ENCODE data around the gene C5AR2.
"Not testable (repeated sequence)": the region's sequence is repeated elsewhere in the genome, so short reads cannot be mapped to it uniquely, and the experiment has no call there.

The C5AR2 gene

DNA sequence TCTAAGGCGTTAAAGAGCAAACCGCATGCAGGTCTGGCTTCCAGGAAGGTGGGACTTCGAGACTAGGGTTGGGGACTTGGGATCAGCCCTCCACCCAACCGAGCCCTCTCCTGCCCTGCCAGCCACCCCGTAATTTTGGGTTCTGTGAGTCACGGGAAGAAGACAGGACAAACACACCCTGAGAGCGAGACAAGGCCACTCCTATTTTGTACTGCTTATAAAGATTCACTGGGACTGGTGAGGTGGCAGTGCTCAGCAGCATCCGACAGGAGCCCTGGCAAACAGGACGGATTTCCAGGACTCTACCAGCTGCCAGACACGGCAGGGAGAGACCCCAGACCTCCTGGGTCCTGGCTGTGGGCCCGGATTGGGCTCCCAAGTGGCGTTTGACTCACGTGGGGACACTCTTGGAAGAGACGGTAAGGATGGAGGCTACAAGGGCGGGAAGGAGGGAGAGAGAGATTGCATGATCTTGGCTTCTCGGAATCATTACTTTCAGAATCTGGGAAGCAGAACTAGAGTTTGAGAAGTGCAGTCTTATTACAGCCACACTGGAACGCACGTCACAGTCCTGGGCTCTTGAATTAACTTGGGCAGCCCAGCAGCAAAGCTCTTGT, at the start of gene C5AR2:
TSS of gene C5AR2 (plus strand) at position 245 of the 617 bp plus-strand sequence. CDS start 8,625 bp downstream, outside the sequence.
- DNase-seq (ENCODE audit: low read depth): no peak

DNA sequence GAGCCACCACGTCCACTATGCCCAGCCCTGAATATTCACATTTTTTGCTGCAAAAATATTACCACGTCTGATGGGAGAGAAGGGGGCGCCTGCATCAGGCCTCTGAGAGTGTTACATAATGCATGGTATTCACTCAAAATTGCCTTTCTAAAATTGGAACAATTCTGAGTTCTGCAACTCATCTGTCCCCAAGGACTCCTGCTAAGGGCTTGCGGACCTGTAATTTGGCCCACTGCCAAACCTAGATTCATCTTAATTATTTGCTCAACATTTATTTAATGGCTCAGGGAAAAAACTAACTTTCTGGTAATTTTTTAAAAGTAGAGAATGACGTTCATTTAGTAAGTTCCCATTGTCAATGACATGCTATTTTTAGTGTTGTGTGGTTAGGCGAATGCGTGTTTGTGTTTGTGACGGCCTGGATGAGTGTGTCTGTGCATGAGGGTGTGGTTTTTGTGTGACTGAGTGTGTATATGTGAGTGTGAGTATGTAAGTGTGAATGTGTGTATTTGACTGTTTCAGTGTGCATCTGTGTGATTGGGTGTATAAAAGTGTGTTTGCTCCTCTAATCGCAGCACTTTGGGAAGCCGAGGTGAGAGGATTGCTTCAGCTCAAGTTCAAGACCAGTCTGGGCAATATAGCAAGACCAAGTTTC, 48.4 kb upstream of the C5AR2 start:
- no peak for DNase-seq (ENCODE audit: low read depth)

DNA sequence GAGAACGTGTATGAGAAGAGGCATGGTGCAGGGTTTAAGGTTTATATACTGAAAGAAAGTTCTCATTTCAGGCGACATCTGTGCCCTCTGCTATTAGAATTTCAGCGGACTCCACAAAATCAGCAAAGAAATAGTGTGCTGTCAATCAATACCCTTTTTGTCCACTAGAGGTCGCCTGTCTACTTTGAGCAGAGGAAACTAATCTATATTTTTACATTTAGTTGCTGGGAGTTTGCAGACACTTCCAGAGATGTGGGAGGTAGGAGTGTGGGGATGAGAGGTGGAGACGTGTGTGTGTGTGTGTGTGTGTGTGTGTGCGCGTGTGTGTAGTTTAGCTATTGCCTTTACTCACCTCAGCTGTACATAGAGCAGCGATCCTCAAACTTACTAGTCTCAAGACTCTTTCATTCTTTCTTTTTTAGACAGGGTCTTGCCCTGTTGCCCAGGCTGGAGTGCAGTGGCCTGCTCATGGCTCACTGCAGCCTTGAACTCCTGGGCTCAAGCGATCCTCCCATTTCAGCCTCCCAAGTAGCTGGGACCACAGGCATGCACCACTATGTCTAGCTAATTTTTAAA, 47.6 kb upstream of the C5AR2 start:
- peak; percentile 73 for DNase-seq (ENCODE audit: low read depth)

DNA sequence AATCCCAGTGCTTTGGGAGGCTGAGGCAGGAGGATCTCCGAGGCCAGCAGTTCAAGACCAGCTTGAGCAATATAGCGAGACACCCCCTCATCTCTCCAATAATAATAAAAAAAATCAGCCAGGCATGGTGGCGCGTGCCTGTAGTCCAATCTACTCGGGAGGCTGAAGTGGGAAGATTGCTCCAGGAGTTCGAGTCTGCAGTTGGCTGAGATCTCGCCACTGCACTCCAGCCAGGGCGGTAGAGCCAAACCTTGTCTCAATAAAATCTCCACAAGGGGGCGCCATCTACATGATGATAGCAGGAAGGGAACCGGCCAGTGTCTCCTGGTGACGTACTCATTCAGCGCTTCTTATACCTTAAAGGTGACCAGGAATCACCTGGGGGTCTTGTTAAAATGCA, 35.9 kb upstream of the C5AR2 start:
- DNase-seq (ENCODE audit: low read depth): peak; percentile 69

DNA sequence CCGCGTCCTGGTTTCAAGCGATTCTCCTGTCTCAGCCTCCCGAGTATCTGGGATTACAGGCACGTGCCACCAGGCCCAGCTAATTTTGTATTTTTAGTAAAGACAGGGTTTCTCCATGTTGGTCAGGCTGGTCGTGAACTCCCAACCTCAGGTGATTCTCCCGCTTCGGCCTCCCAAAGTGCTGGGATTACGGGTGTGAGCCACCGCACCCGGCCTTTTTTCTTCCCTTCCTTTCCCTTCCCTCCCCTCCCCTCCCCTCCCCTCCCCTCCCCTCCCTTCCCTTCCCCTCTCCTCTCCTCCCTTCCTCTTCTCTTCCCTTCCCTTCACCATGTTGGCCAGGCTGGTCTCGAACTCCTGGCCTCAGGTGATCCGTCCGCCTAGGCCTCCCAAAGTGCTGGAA, 31.1 kb upstream of the C5AR2 start:
- DNase-seq (ENCODE audit: low read depth): not testable (repeated sequence)

DNA sequence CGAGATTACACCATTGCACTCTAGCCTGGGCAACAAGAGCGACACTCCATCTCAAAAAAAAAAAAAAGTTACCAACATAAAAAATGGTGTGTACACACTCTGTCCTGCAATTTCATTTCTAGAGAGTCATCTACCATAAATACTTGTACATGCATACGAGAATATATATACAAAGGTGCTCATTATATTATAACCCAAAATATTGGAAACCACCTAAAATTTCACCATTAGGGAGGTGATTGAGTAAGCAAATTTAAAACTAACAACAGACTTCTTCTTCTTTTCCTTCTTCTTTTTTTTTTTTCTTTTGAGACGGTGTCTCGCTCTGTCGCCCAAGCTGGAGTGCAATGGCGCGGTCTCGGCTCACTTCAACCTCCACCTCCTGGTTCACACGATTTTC, 29.7 kb upstream of the C5AR2 start:
- DNase-seq (ENCODE audit: low read depth): no peak

DNA sequence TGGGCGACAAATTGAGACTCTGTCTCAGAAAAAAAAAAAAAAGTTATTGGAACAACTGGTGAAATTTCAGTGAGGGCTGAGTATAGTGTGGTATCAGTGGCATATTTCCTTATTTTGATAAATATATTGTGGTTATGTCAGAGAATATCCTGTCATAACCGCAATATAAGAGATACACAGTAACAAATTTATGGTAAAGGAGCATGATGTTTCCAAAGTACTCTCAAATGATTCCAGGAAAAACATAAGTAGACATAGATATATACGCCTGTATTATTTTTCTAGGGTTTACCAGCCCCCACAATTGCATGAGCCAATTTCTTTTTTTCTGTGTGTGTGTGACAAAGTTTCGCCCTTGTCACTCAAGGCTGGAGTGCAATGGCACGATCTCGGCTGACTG, 28.0 kb upstream of the C5AR2 start:
- no peak for DNase-seq (ENCODE audit: low read depth)

DNA sequence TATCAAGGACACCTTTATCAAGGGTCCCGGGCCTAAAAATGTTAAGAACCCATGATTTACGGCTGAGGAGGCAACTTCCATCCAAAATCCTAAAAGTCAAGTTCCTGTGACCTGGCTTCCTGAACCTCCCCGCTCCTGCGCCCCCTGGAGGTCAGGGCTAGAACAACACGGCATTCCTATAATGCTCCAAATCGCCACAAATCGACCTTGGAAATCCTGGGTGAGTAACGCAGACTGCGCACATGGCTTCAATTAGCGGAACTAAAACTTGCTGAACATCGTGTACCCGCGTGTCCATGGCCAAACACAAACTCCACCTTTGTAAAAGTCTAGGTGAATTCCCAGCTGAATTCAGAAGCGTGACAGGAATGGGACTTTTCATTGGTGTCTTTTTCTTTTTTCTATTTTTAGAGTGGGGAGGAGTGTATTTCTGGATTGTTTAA, 26.6 kb upstream of the C5AR2 start:
- DNase-seq (ENCODE audit: low read depth): peak; percentile 85

DNA sequence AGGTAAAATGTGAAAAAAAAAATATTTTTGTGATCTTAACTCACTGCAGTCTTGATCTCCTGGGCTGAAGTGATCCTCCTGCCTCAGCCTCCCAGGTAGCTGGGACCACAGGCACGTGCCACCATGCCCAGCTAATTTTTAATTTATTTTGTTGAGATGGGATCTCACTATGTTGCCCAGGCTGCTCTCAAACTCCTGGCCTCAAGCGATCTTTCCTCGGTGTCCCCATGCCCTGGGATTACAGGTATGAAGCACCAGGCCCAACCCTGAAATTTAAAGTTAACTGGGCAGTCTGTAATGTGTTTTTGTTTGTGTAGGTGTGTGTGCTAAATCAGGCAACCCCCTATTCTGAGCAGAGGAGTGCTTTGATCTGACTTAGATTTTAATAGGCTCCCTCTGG, 25.7 kb upstream of the C5AR2 start:
- no peak for DNase-seq (ENCODE audit: low read depth)

DNA sequence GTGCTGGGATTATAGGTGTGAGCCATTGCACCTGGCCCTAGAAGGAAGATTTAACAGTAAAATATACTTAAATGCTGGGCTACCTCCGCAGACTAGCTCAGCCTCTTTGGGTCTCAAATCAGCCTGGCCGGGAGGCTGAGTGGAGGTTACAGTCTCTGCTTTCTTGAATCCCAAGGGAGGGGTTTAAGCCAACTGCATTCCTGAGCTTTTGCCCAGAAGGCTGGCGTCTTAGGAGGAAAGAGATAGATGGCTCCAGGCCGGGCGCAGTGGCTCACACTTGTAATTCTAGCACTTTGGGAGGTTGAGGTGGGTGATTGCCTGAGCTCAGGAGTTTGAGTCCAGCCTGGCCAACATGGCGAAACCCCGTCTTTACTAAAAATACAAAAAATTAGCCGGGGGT, 22.9 kb upstream of the C5AR2 start:
- peak; percentile 29 for DNase-seq (ENCODE audit: low read depth)

GRCh38 chr19:47309608-47310007, 22.4 kb upstream of the C5AR2 start, which contains the start of gene C5AR1:
Gene C5AR1, plus strand, starts transcription at chr19:47309861. Its CDS starts 35 bp downstream, at chr19:47309896.
- DNase-seq (ENCODE audit: low read depth): no peak

DNA sequence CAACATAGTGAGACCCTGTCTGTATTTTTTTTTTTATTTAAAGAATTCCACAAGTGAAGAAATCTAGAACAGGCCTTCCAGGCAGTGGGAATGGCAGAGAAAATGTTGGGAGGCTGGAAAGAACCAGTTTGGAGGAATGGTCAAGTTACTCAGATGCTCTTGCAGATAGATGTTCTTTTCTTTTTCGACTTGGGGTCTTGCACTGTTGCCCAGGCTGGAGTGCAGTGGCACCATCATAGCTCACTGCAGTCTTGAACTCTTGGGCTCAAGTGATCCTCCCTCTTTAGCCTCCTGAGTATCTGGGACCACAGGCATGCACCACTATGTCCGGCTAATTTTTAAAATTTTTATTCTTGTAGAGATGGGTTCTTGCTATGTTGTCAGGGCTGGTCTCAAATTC, 21.7 kb upstream of the C5AR2 start:
- no peak for DNase-seq (ENCODE audit: low read depth)

DNA sequence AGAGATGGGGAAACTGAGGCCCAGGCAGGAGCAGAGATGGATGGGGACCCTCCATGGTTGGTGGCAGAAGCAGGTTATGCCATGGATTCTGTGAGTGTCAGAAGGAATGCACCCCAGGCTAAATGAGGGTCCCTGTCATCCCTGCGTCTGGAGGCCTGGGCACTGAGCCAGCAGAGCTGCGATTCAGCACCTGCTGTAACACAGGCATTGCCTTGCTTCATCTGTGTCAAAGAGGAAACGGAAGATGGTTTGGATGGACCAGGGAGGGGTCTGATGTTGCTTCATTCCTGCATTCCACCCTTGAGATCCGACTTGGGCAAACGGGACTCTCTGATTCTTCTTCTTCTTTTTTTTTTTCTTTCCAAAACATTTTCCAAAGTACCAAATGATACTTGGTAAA, 21.2 kb upstream of the C5AR2 start:
- DNase-seq (ENCODE audit: low read depth): peak; percentile 40

- no peak for DNase-seq (ENCODE audit: low read depth)
Measured at GRCh38 chr19:47312366-47313006, 19.5 kb upstream of the C5AR2 start.

- no peak for DNase-seq (ENCODE audit: low read depth)
Measured at GRCh38 chr19:47313754-47314295, 18.1 kb upstream of the C5AR2 start.

DNA sequence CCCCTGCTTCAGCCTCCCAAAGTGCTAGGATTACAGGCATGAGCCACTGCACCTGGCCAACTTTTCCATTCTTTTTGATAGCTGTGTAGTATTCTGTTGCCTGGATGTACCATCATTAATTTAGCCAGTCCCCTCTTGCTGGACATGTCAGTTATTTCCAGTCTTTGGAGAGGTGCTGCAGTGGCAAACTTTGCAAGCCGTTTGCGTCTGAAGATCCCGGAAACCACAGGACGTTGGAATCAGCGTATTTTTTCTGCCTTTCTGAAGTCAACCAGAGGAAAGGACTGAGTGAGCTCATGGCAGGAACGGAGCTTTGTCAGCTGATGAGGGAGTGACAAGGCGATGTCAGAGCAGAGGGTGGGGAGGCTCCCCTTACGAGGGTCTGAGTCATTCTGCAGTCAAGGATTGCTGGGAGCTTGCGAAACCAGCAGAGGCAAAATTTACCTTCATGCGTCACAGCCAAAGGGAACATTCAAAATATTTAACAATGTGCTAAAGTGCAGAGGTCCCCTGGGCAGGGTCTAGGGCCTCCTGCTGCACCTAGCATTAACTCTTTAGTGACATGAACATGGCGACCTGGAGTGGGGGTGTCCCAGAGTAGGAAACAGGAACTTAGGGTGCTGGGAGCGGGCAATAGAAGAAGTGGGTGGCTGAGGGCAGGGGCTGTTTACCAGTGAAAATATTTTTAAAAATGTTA, 16.7 kb upstream of the C5AR2 start:
- DNase-seq (ENCODE audit: low read depth): peak; percentile 96

- no peak for DNase-seq (ENCODE audit: low read depth)
Measured at GRCh38 chr19:47316513-47316912, 15.5 kb upstream of the C5AR2 start.

GRCh38 chr19:47319923-47320871, 11.8 kb upstream of the C5AR2 start:
- no peak for DNase-seq (ENCODE audit: low read depth)

GRCh38 chr19:47321630-47322029, 10.3 kb upstream of the C5AR2 start:
- no peak for DNase-seq (ENCODE audit: low read depth)

- no peak for DNase-seq (ENCODE audit: low read depth)
Measured at GRCh38 chr19:47322058-47322457, 9.9 kb upstream of the C5AR2 start.

GRCh38 chr19:47323409-47323808, 8.6 kb upstream of the C5AR2 start:
- DNase-seq (ENCODE audit: low read depth): no peak
